ENCODE data around the gene TBC1D21.
A peak's percentile ranks its signal among the peaks of the same experiment; 100 is the strongest.

Gene TBC1D21, protein sequence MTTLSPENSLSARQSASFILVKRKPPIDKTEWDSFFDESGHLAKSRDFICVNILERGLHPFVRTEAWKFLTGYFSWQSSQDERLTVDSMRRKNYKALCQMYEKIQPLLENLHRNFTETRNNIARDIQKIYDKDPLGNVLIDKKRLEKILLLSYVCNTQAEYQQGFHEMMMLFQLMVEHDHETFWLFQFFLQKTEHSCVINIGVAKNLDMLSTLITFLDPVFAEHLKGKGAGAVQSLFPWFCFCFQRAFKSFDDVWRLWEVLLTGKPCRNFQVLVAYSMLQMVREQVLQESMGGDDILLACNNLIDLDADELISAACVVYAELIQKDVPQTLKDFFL

GRCh38 chr15:73873456-73873855 is at the start of gene TBC1D21:
Gene TBC1D21, plus strand, starts transcription at chr15:73873564. Its CDS starts 146 bp downstream, at chr15:73873710.
- no peak for DNase-seq

GRCh38 chr15:73826711-73827251 is 46.6 kb upstream of the TBC1D21 start:
- DNase-seq = no peak

- DNase-seq = no peak
Measured at GRCh38 chr15:73829523-73829922, 43.8 kb upstream of the TBC1D21 start.

DNA sequence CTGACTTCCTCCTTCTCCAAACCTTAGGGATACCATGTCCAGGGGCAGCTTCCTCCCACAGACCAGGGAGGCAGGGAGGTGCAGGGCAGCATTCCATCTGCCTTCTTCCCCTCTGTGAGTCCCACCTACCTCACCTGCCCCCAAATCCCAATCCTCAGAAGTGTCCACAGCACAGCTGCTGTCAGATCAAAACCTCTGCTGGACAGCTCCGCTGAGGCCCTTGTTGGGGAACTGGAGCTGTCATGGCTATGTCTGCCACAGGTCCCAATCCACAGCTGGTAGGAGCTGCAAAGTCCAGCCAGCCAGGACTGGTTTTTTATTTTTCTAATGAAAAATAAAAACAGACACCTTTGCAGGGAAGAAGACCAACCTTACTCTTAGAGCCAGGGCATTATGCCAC is 40.7 kb upstream of the TBC1D21 start:
- no peak for DNase-seq

GRCh38 chr15:73836845-73837244 is 36.5 kb upstream of the TBC1D21 start:
- no peak for DNase-seq

- no peak for DNase-seq
Measured at GRCh38 chr15:73838831-73839426, 34.4 kb upstream of the TBC1D21 start.

DNA sequence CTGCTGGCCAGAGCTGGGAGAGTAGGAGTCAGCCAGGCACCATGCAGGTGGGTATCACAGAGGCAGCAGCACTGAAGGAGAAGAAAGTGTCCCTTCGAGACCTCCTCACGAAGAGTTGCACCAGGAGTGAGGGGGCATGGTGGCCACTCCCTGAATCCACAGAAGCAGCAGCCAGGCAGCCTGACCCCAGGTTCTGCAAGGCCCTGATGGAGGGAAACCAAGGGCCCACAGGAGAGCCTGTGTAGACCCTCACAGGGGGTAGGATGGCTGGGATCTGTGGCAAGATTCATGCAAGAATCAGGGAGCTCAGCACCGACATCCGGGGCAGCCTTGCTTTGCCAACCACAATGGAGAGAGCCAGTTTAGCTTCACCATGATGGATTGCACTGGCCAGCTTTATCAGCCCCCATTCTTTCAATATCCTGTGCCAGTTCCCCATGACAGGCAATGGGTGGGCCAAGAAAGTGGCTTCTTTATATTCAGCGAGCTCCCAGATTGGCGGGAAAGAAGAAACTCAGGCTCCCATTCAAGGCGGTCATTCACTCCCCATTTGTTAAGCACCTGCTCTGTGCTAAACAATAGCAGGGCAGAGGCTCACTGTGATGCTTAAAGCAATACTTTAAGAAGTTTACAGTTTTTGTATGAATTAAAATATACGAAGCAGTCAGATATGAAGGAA is 33.5 kb upstream of the TBC1D21 start:
- no peak for DNase-seq

DNA sequence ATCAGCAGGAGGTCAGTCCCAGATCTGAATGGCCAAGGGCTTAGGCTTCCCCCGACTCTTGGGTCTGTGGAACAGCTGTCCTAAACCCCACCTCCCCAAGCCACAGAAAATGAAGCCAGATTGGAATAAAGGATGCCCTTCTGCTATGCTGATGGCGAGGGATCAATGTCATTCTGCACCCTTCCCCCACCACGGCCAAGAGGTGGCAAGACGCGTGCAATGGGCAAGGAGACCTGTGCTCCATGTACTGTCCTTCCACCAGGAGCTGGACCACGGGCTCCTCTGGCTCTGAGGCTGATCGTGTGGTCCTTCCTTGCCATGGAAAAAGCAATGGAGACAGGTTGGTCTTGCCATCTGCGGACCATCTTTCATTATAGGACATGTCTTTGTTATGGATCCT is 32.6 kb upstream of the TBC1D21 start:
- DNase-seq = no peak

DNA sequence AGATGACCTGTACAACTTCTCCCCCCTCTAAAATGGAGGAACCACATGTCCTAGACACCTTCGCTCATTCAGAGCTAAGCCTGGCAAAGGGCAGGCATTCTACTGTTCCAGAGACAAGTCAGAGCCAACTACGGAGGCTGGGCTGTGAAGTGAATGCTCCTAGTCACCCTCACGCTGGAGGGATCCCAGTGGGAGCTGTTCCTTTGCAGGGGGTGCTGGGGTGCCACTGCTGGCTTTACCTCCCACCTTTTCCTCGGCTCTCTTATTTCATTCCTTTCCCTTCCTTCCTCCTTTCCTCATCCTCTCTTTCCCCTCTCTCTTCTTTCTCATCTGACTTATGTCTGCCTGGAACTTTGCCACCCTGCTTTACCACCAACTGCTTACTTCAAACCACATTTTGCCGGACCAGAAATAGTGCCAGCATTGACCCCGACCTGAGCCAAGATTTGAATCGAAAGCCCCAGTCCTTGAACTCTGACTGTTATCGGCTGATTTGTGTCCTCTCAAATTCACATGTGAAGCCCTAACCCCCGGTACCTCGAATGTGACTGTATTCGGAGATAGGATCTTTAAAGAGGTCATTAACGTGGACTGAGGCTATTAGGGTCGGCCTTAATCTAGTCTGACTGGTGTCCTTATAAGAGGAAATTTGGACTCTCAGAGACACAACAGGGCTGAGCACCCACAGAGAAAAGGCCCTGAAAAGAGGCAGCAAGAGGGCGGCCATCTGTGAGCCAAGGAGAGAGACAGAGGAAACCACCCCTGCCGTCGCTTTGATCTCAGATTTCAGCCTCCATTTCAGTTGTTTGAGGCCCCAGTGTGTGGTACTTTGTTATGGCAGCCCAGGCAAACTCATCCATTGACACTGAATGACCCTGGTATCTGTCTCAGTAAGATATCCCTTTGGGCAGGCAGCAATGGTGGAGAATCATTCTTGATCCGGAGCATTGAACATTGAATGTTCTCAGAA is 31.3 kb upstream of the TBC1D21 start:
- DNase-seq = no peak

GRCh38 chr15:73843787-73844186 is 29.6 kb upstream of the TBC1D21 start:
- no peak for DNase-seq

GRCh38 chr15:73844356-73844755 is 29.0 kb upstream of the TBC1D21 start:
- no peak for DNase-seq

DNA sequence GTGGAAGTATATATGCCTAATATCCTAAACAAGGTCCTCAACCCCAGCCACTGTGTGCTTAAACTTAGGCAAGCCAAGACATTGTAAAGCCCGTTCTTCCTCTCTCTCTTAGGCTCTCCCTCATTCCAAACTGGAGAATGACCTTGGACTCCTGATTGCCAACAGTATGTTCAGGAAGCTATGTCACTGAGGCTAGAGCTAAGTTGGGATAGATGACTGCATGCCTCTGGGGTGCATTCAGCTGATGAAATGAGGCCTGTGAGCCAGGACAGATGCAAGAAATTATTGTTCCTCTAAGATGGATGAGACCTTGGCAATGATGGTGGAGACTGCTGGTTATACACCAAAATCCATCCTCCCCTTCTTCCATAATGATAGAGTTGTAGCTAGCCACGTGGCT is 27.9 kb upstream of the TBC1D21 start:
- DNase-seq = no peak

GRCh38 chr15:73845907-73846306 is 27.5 kb upstream of the TBC1D21 start:
- DNase-seq = no peak

GRCh38 chr15:73849641-73850040 is 23.7 kb upstream of the TBC1D21 start:
- DNase-seq = no peak

- DNase-seq = no peak
Measured at GRCh38 chr15:73850228-73850627, 23.1 kb upstream of the TBC1D21 start.

DNA sequence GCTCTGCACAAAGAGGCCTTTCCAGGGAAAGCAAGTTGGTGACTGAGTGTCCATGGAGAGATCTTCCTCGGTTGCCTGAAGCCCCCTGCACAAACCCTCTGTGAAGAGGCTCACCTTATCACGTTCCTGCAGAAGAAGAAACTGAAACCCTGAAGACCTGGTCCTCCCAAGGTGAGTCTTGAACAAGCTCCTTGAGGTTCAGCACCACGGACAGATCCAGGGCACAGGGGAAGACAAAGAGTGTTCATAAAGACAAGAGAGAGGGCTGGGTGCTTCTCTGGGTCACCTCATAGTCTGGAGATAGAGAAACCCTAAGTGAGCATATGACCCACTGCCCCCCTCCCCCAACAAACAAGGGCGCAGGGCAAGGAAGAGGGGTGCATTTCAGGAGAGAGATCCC is 21.7 kb upstream of the TBC1D21 start:
- peak; percentile 41 for DNase-seq

GRCh38 chr15:73852507-73852906 is 20.9 kb upstream of the TBC1D21 start:
- DNase-seq = no peak

GRCh38 chr15:73854265-73854664 is 19.1 kb upstream of the TBC1D21 start:
- no peak for DNase-seq

DNA sequence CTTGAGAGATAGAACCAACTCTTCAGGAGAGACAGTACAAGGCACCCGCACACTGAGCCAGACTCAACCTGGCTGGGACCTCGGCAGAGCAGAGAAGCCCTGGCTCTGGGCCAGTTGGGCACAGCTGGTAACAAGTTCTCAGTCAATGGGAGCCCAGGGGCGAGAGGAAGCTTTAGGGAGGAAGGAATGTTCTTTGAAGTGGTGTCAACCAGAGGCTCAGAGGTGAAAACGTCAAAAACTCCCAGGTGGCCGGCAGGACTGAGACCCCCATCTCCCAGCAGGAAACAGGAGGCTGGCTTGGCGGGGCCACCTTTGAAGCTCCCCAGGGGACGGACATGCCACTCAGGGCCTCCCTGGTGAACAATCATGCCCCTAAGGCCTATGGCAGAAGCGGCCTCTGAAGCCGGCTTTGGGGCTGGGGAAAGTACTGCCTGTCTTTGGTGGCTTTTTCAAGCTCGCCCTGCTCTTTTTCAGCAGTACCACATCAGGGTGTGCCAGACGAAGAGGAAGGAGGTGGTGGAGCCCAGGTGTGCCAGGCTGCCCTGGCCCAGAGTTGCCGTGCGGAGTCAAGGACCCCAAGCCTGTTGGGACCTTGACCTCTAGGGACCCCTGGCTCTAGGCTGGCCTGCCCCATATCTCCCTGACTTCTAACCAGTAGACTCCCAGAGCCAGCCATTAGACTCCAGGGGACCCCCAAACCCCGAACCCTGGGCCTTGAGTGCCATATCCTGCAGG is 16.7 kb upstream of the TBC1D21 start:
- DNase-seq = no peak

GRCh38 chr15:73857193-73857920 is 16.0 kb upstream of the TBC1D21 start:
- no peak for DNase-seq

GRCh38 chr15:73858062-73858461 is 15.3 kb upstream of the TBC1D21 start:
- DNase-seq = no peak

Data from stimulated activated CD4-positive, alpha-beta T cell treated with anti-CD3 and anti-CD28 coated beads, Interleukin-4, amount 100 ng/mL, for 24 hours (primary cell).